HG02798 (cell line): ENCODE results near the gene COPS2.
"Not testable (repeated sequence)": the region's sequence is repeated elsewhere in the genome, so short reads cannot be mapped to it uniquely, and the experiment has no call there.

Source experiments
- ATAC-seq: cut with Tn5 transposase; IDR thresholded peaks from one replicate; pipeline ENCODE4 v1.9.1; 2021; ENCODE audit warnings: mild to moderate bottlenecking; ENCODE audit not compliant: unreplicated experiment, poor library complexity

The COPS2 gene

DNA sequence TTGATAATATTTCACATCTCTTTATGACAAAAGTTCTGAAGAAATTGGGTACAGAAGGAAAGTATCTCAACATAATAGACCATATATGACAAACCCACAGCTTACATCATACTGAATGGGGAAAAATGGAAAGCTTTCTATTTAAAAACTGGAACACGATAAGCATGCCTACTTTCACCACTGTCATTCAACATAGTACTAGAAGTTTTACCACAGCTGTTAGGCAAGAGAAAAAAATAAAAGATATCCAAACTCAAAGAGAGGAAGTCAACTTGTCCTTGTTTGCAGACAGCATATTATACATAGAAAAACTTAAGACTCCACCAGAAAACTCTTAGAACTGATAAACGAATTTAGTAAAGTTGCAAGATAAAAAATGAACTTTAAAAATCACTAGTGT is 40.3 kb downstream of the COPS2 start:
- ATAC-seq = no peak

GRCh38 chr15:49110158-49110944 is 45.0 kb downstream of the COPS2 start:
- no peak for ATAC-seq

- ATAC-seq = no peak
Measured at GRCh38 chr15:49103002-49103401, 52.4 kb downstream of the COPS2 start.

- ATAC-seq = no peak
Measured at GRCh38 chr15:49101536-49101935, 53.9 kb downstream of the COPS2 start.

- no peak for ATAC-seq
Measured at GRCh38 chr15:49096090-49096750, 59.2 kb downstream of the COPS2 start.

- ATAC-seq = no peak
Measured at GRCh38 chr15:49094923-49095322, 60.5 kb downstream of the COPS2 start.

DNA sequence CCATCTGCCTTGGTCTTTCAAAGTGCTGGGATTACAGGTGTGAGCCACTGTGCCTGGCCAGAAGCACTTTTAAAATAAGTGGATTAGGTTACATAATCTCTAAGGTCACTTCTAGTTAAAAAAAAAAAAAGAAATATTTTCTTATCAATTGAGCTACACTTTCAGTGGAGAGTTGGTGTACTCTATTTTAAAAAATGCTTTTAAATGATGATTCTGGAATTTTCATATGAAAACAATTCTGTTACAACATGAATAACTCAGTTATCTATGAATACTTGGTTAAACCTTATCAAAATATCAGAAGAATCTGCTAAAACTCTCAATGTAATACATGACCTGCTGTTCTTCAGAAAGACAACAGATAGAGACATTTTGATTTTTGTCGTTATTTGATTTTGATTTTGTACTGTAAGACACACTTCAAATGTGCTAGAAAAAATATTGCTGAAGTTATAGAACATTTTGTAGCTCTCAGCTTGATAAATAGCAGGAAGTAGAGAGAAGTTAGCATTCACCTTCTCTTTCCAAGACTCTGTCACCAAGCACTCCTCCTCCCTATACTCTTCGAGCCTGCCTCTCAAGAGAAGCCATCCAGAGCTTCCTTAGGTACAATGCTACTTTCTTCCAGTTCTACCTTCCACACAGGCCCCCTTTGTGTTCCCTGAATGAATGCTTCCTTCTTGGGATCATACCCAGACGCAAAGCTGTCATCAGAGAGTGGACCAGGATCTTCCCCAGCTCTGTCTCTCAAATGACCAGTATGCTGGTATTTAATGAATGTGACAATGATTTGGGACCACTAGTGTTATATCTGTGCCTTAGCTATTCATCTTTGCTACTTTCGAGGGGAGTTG is 61.9 kb downstream of the COPS2 start:
- ATAC-seq = no peak

- no peak for ATAC-seq
Measured at GRCh38 chr15:49088996-49089395, 66.4 kb downstream of the COPS2 start.

- no peak for ATAC-seq
Measured at GRCh38 chr15:49085696-49086459, 69.5 kb downstream of the COPS2 start.

GRCh38 chr15:49084285-49084570 is 71.2 kb downstream of the COPS2 start:
- ATAC-seq = no peak

GRCh38 chr15:49083401-49084284 is 71.8 kb downstream of the COPS2 start:
- no peak for ATAC-seq

DNA sequence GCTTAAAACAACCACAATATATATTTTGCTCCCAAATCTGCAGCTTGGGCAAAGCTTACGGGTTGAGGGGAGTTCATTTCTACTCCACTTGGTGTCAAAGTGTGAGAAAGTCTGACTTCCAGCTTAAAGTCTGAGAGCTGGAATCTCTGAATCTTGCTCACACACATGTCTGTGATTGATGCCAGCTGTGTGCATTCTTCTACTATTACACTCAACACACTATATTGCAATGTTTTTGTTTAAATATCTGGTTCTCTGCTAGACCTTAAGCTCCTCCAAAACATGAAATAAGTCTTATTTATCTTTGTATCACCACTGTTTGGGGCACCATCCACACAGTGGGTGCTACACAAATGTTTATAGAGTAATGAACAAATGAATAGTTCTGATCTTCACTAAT is 72.4 kb downstream of the COPS2 start:
- no peak for ATAC-seq

GRCh38 chr15:49079340-49080039 is 75.9 kb downstream of the COPS2 start:
- ATAC-seq = no peak

DNA sequence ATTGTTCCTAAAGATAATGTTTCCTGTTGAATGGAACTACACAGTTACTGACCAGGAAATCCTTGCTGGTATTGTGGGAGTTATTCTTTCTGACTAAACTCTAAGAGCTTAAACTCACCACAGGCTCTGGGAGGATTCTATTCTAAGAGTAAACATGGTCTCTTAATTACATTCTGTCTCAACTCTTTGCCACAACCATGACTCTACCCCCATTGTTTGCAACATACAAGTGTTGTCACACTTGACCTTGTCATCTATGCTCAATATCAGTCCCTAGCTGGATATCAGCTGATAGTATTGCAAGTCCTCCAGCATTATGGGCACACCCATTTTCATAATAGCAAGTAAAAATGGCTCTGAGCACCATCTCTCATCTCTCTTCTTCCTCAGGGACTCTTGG is 79.5 kb downstream of the COPS2 start:
- no peak for ATAC-seq

- not testable (repeated sequence) for ATAC-seq
Measured at GRCh38 chr15:49074589-49075287, 80.7 kb downstream of the COPS2 start.
